BLaER1 (cell line): ENCODE measurements around the gene REEP6.

Source experiments
- H3K27ac ChIP-seq: shearing (Covaris generic); formaldehyde crosslinking; 2 replicates; pipeline ENCODE4 v1.8.1; 2022
- H3K27me3 ChIP-seq: shearing (Covaris generic); formaldehyde crosslinking; 2 replicates; pipeline ENCODE4 v1.8.1; 2022
- H3K36me3 ChIP-seq: shearing (Covaris generic); formaldehyde crosslinking; 2 replicates; pipeline ENCODE4 v1.8.1; 2022
- H3K4me1 ChIP-seq: shearing (Covaris generic); formaldehyde crosslinking; 2 replicates; pipeline ENCODE4 v1.8.1; 2022
- H3K4me2 ChIP-seq: shearing (Covaris generic); formaldehyde crosslinking; 2 replicates; pipeline ENCODE4 v1.8.1; 2022
- H3K4me3 ChIP-seq: shearing (Covaris generic); formaldehyde crosslinking; 2 replicates; pipeline ENCODE4 v1.8.1; 2022
- H3K9ac ChIP-seq: shearing (Covaris generic); formaldehyde crosslinking; 2 replicates; pipeline ENCODE4 v1.8.1; 2022
- H3K9me3 ChIP-seq: shearing (Covaris generic); formaldehyde crosslinking; 2 replicates; pipeline ENCODE4 v1.8.1; 2022
- H4K20me1 ChIP-seq: shearing (Covaris generic); formaldehyde crosslinking; 2 replicates; pipeline ENCODE4 v1.8.1; 2022
- Cebpa-rat ChIP-seq: shearing (Covaris generic); IDR thresholded peaks from 2 replicates; pipeline ENCODE4 v1.8.1; 2022

REEP6 gene

GRCh38 chr19:1507192-1507660, 16.2 kb downstream of the REEP6 start:
- peaks cover 30% of the 10 kb centered on the region for H4K20me1 ChIP-seq
- peak overlapping the region; percentile 89 for H3K4me2 ChIP-seq
- H3K4me3 ChIP-seq, result peak overlapping the region; percentile 69; the same call in 1 of the 2 replicates
- peaks cover 52% of the 10 kb centered on the region for H3K27me3 ChIP-seq
- peaks cover 63% of the 10 kb centered on the region for H3K4me1 ChIP-seq
- no peaks in the 10 kb centered on the region for H3K9me3 ChIP-seq
- no peak overlapping the region for H3K9ac ChIP-seq
- no peak for TF ChIP-seq Cebpa-rat
- peak overlapping the region; percentile 81 for H3K27ac ChIP-seq
- H3K36me3 ChIP-seq, result no peaks in the 10 kb centered on the region

GRCh38 chr19:1507763-1508506, 17.0 kb downstream of the REEP6 start:
- H3K4me3 ChIP-seq, result peak overlapping the region; percentile 69
- peak overlapping the region; percentile 81 for H3K27ac ChIP-seq
- H3K27me3 ChIP-seq, result peaks cover 52% of the 10 kb centered on the region
- H3K4me1 ChIP-seq, result peaks cover 64% of the 10 kb centered on the region
- peaks cover 31% of the 10 kb centered on the region for H4K20me1 ChIP-seq
- TF ChIP-seq Cebpa-rat, result no peak
- H3K36me3 ChIP-seq, result no peaks in the 10 kb centered on the region
- peak overlapping the region; percentile 89 for H3K4me2 ChIP-seq
- H3K9me3 ChIP-seq, result no peaks in the 10 kb centered on the region
- H3K9ac ChIP-seq, result peak overlapping the region; percentile 75; the same call in 1 of the 2 replicates

DNA sequence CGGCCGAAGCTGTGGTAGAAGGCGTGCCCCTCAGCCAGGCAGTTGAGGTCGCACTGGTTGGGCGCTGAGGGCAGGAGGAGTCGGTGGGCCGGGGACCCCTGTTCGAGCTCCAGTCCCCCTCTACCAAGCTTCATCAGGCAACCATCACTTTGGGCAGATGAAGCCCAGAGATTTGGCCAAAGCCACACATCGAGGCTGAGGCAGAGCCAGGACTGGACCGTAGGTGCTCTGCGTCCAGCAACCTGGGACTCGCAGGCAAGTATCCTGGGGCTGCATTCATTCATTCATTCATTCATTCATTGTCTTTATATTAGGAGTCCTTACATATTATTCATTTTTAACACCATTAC, 17.5 kb downstream of the REEP6 start:
- peaks cover 31% of the 10 kb centered on the region for H4K20me1 ChIP-seq
- no peak overlapping the region for H3K27ac ChIP-seq
- H3K9me3 ChIP-seq, result no peaks in the 10 kb centered on the region
- TF ChIP-seq Cebpa-rat, result no peak
- H3K4me2 ChIP-seq, result peak overlapping the region; percentile 89
- H3K9ac ChIP-seq, result no peak overlapping the region
- H3K4me1 ChIP-seq, result peaks cover 59% of the 10 kb centered on the region
- peak overlapping the region; percentile 69 for H3K4me3 ChIP-seq
- no peaks in the 10 kb centered on the region for H3K36me3 ChIP-seq
- peaks cover 52% of the 10 kb centered on the region for H3K27me3 ChIP-seq

GRCh38 chr19:1509602-1510441, 18.8 kb downstream of the REEP6 start:
- Histone ChIP-seq H3K4me2 (peak overlapping the region; percentile 89), H4K20me1 (peaks cover 31% of the 10 kb centered on the region), H3K9ac (no peak overlapping the region), H3K4me3 (no peak overlapping the region), H3K27ac (no peak overlapping the region), H3K36me3 (no peaks in the 10 kb centered on the region), H3K9me3 (no peaks in the 10 kb centered on the region), H3K27me3 (peaks cover 44% of the 10 kb centered on the region), H3K4me1 (peaks cover 51% of the 10 kb centered on the region)
- TF ChIP-seq Cebpa-rat, result no peak

DNA sequence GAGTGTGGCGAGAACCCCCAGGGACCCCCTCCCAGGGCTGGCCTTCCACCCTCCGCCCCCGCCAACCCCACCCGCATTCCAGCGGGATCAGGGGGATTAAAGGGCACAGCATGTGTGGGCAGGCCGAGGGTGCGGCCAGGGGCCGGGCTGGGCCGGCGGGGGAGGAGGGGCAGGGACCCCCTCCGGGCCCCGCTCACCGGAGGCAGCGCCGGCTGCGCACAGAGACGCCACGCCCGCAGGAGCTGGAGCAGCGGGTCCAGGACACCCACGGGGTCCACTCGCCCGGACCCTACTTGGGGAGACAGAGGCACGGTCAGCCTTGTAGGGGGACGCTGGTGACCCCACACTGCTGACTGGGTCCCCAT, 19.4 kb downstream of the REEP6 start:
- H3K27me3 ChIP-seq, result peaks cover 41% of the 10 kb centered on the region
- no peaks in the 10 kb centered on the region for H3K36me3 ChIP-seq
- H3K4me1 ChIP-seq, result peaks cover 51% of the 10 kb centered on the region
- peak overlapping the region; percentile 89 for H3K4me2 ChIP-seq
- no peaks in the 10 kb centered on the region for H3K9me3 ChIP-seq
- H3K27ac ChIP-seq, result no peak overlapping the region
- TF ChIP-seq Cebpa-rat, result no peak
- H3K9ac ChIP-seq, result no peak overlapping the region
- H3K4me3 ChIP-seq, result peak overlapping the region; percentile 36; the same call in 1 of the 2 replicates
- H4K20me1 ChIP-seq, result peaks cover 31% of the 10 kb centered on the region

DNA sequence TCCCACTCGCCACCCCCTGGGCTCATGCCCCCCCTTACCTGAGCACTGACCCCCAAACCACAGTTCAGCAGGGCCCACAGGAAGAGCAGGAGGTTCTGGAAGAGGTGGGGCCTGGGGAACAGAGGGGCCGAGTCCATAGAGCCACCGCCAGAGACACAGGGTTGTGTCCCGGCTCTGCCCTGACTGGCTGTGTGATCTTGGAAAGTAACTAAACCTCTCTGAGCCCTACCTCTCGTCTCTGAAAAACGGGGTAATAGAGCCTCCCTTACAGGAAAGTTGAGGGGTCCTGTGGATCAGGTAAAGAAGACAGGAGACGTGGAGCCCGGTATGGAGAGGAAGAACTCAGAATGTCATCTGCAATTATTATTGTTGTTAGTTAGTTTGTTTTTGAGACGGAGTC, 19.8 kb downstream of the REEP6 start:
- Histone ChIP-seq H3K9me3 (no peaks in the 10 kb centered on the region), H3K9ac (no peak overlapping the region), H3K27ac (no peak overlapping the region), H3K36me3 (no peaks in the 10 kb centered on the region), H3K4me2 (peak overlapping the region; percentile 89), H4K20me1 (peaks cover 31% of the 10 kb centered on the region), H3K27me3 (peaks cover 41% of the 10 kb centered on the region), H3K4me1 (peaks cover 51% of the 10 kb centered on the region), H3K4me3 (peak overlapping the region; percentile 36; the same call in 1 of the 2 replicates)
- no peak for TF ChIP-seq Cebpa-rat

DNA sequence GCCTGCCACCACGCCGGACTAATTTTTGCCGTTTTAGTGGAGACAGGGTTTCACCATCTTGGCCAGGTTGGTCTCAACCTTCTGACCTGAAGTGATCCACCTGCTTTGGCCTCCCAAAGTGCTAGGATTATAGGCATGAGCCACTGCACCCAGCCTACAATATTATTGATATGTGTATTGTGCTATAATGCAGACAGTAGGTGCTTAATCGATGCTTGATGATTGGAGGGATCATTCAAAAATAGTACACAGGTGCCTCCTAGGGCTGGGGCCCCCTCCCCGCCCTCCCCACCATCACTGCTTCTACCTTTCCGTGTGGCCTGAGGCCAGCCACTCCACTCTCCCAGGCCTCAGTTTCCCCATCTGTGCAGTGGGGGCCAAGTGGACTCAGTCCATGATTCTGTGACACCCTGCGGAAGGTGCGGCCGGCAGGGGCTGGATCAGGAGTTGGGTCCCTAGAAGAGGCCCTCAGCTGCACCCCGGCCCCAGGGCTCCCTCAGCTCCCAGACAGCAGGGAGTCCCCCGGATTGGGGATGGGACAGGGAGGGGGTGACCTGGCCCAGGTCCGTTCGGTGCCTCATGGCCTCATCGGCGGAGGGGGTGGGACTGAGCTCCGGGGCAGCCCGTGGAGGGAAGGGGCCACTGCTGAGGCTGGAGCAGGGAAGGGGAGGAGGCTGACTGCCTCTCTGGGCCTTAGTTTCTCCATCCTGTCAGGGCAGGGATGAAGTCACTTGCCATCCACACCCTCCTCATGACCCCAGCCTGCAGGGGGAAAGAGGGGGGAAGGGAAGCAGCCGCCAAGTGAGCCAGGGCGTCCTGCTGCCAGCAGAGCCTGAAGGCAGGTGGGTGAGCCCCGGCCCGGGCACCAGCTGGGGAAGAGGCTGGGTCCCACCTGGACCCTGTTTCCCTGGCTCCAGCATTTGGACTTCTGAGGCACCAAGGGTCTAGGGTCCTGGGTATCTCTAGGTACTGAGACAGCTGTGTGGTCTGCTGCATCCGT, 20.6 kb downstream of the REEP6 start:
- Histone ChIP-seq H3K27ac (no peak overlapping the region), H4K20me1 (peaks cover 31% of the 10 kb centered on the region), H3K27me3 (peaks cover 41% of the 10 kb centered on the region), H3K4me3 (no peak overlapping the region), H3K9me3 (no peaks in the 10 kb centered on the region), H3K36me3 (no peaks in the 10 kb centered on the region), H3K4me2 (peak overlapping the region; percentile 89), H3K9ac (no peak overlapping the region), H3K4me1 (peaks cover 50% of the 10 kb centered on the region)
- no peak for TF ChIP-seq Cebpa-rat

- Histone ChIP-seq H3K27me3 (peaks cover 41% of the 10 kb centered on the region), H3K9me3 (no peaks in the 10 kb centered on the region), H3K27ac (no peak within 1 kb of the TSS), H3K36me3 (no peaks in the 10 kb centered on the region), H3K9ac (no peak within 1 kb of the TSS), H4K20me1 (peaks cover 31% of the 10 kb centered on the region), H3K4me2 (peak within 1 kb of the TSS; percentile 29), H3K4me1 (peaks cover 41% of the 10 kb centered on the region), H3K4me3 (no peak within 1 kb of the TSS)
- no peak for TF ChIP-seq Cebpa-rat
Measured at GRCh38 chr19:1512671-1513498, 21.9 kb downstream of the REEP6 start, which contains the start of gene ADAMTSL5. Gene ADAMTSL5, minus strand, starts transcription at chr19:1513019. Its CDS starts 2,076 bp downstream, at chr19:1510943.
